ENCODE measurements around the gene ATP6V1B1.

The ATP6V1B1 gene

GRCh38 chr2:70975237-70975636, 39.5 kb downstream of the ATP6V1B1 start:
- ChIA-PET POLR2A (no interaction called here), CTCF (interaction anchor here (1.0 to 16.4 kb wide), 5 partner anchors 9 to 29 kb away, joined by 3 to 172 read pairs (median 4); no protein-coding TSS in a partner anchor)
- no peak for TF ChIP-seq CTCF (IDR thresholded peaks at IDR 0.05; ENCODE audit: control extremely low read depth, extremely low read depth, low read depth, missing control alignments)
- DNase-seq (ENCODE audit: extremely low spot score) = no peak

GRCh38 chr2:70977605-70978205, 42.0 kb downstream of the ATP6V1B1 start:
- TF ChIP-seq CTCF (IDR thresholded peaks at IDR 0.05; ENCODE audit: control extremely low read depth, extremely low read depth, low read depth, missing control alignments) = no peak
- ChIA-PET POLR2A (no interaction called here), CTCF (interaction anchor here (1.0 to 16.4 kb wide), 6 partner anchors 10 to 107 kb away, joined by 3 to 172 read pairs (median 4); no protein-coding TSS in a partner anchor)
- DNase-seq (ENCODE audit: extremely low spot score) = no peak

- no peak for TF ChIP-seq CTCF (IDR thresholded peaks at IDR 0.05; ENCODE audit: control extremely low read depth, extremely low read depth, low read depth, missing control alignments)
- DNase-seq (ENCODE audit: extremely low spot score) = no peak
- POLR2A ChIA-PET = no interaction called here
- CTCF ChIA-PET = interaction anchor here (1.0 to 16.4 kb wide), 6 partner anchors 9 to 108 kb away, joined by 3 to 172 read pairs (median 4); no protein-coding TSS in a partner anchor
Observed at GRCh38 chr2:70978341-70979179, 42.9 kb downstream of the ATP6V1B1 start, which contains the start of gene ANKRD53. Gene ANKRD53 (plus strand): TSS chr2:70978630. CDS start chr2:70978646, 16 bp downstream.

GRCh38 chr2:70979180-70979488, 43.4 kb downstream of the ATP6V1B1 start:
- CTCF ChIA-PET = interaction anchor here (1.6 to 16.4 kb wide), 3 partner anchors 15 to 25 kb away, joined by 3 to 172 read pairs (median 138); no protein-coding TSS in a partner anchor
- POLR2A ChIA-PET = no interaction called here
- DNase-seq (ENCODE audit: extremely low spot score) = no peak
- TF ChIP-seq CTCF (IDR thresholded peaks at IDR 0.05; ENCODE audit: control extremely low read depth, extremely low read depth, low read depth, missing control alignments) = no peak

GRCh38 chr2:70979626-70980025, 43.9 kb downstream of the ATP6V1B1 start:
- no peak for DNase-seq (ENCODE audit: extremely low spot score)
- no peak for TF ChIP-seq CTCF (IDR thresholded peaks at IDR 0.05; ENCODE audit: control extremely low read depth, extremely low read depth, low read depth, missing control alignments)
- ChIA-PET CTCF (interaction anchor here (1.6 to 16.4 kb wide), 3 partner anchors 14 to 25 kb away, joined by 3 to 172 read pairs (median 138); no protein-coding TSS in a partner anchor), POLR2A (no interaction called here)

- CTCF ChIA-PET = interaction anchor here (1.2 to 16.4 kb wide), 6 partner anchors 9 to 110 kb away, joined by 3 to 172 read pairs (median 6); no protein-coding TSS in a partner anchor
- no peak for TF ChIP-seq CTCF (IDR thresholded peaks at IDR 0.05; ENCODE audit: control extremely low read depth, extremely low read depth, low read depth, missing control alignments)
- no peak for DNase-seq (ENCODE audit: extremely low spot score)
- POLR2A ChIA-PET = no interaction called here
Observed at GRCh38 chr2:70981421-70981820, 45.7 kb downstream of the ATP6V1B1 start.

Data from GM10248 (cell line).